GM19438 (cell line): ENCODE results near the gene LPCAT2.
"Not testable (repeated sequence)": the region's sequence is repeated elsewhere in the genome, so short reads cannot be mapped to it uniquely, and the experiment has no call there.

Experiments
- ATAC-seq: cut with Tn5 transposase; IDR thresholded peaks from one replicate; pipeline ENCODE4 v1.9.1; 2021; ENCODE audit warnings: low read depth; ENCODE audit not compliant: unreplicated experiment

LPCAT2 gene

GRCh38 chr16:55577887-55578286, 69.0 kb downstream of the LPCAT2 start:
- no peak for ATAC-seq

- no peak for ATAC-seq
These were observed 76.8 kb downstream of the LPCAT2 start for GRCh38 chr16:55585631-55586030.

- no peak for ATAC-seq
These were observed 79.9 kb downstream of the LPCAT2 start for GRCh38 chr16:55588799-55589198.

GRCh38 chr16:55592306-55592705, 83.4 kb downstream of the LPCAT2 start:
- no peak for ATAC-seq

GRCh38 chr16:55597928-55598327, 89.1 kb downstream of the LPCAT2 start:
- ATAC-seq = no peak

- no peak for ATAC-seq
These were observed 97.0 kb downstream of the LPCAT2 start for GRCh38 chr16:55605754-55606336.

- no peak for ATAC-seq
These were observed 104.9 kb downstream of the LPCAT2 start for GRCh38 chr16:55613613-55614335.

GRCh38 chr16:55615071-55615470, 106.2 kb downstream of the LPCAT2 start:
- no peak for ATAC-seq

GRCh38 chr16:55615670-55616069, 106.8 kb downstream of the LPCAT2 start:
- ATAC-seq = not testable (repeated sequence)

GRCh38 chr16:55621771-55622170, 112.9 kb downstream of the LPCAT2 start:
- no peak for ATAC-seq

- ATAC-seq = no peak
These were observed 113.4 kb downstream of the LPCAT2 start for GRCh38 chr16:55622272-55622671.

GRCh38 chr16:55622930-55623561, 114.2 kb downstream of the LPCAT2 start:
- ATAC-seq = no peak

GRCh38 chr16:55623640-55624039, 114.8 kb downstream of the LPCAT2 start:
- no peak for ATAC-seq

- ATAC-seq = no peak
These were observed 115.8 kb downstream of the LPCAT2 start for GRCh38 chr16:55624696-55625095.

- ATAC-seq = no peak
These were observed 117.0 kb downstream of the LPCAT2 start for GRCh38 chr16:55625843-55626242.

- ATAC-seq = no peak
These were observed 119.6 kb downstream of the LPCAT2 start for GRCh38 chr16:55628306-55628968.

- ATAC-seq = no peak
These were observed 121.9 kb downstream of the LPCAT2 start for GRCh38 chr16:55630774-55631173.

- ATAC-seq = no peak
These were observed 123.4 kb downstream of the LPCAT2 start for GRCh38 chr16:55632259-55632658.

- no peak for ATAC-seq
These were observed 125.3 kb downstream of the LPCAT2 start for GRCh38 chr16:55634193-55634592.
